ENCODE measurements around the gene SERPINA6.
"Not testable (repeated sequence)": the region's sequence is repeated elsewhere in the genome, so short reads cannot be mapped to it uniquely, and the experiment has no call there.

- TF ChIP-seq POLR2A, CTCF (IDR thresholded peaks at IDR 0.05): not testable (repeated sequence)
Measured at GRCh38 chr14:94296181-94296545, 27.0 kb downstream of the SERPINA6 start.

Data from thyroid gland (tissue), 4 donors.